LHCN-M2 (cell line): ENCODE measurements around the gene SLC30A1. TPM values are rescaled to one million over a fixed set of nuclear protein-coding genes. Genes with fewer than 3 reads are reported as not detected.
"Not testable (repeated sequence)": the region's sequence is repeated elsewhere in the genome, so short reads cannot be mapped to it uniquely, and the experiment has no call there.

Experiments
- DNase-seq: peaks from one replicate; pipeline ENCODE4 v3.0.0-alpha.2; 2012; ENCODE audit warnings: low read depth
- polyA plus RNA-seq: library from polyadenylated mRNA; unstranded; fragments of >200 nt; gene quantifications from one replicate; pipeline ENCODE4 v1.2.1, GENCODE V29; 2012; ENCODE audit warnings: missing spikeins
- total RNA-seq: library from RNA; depleted of rRNA; stranded (reverse); fragments of >200 nt; gene quantifications from 2 replicates; pipeline ENCODE4 v1.2.3, GENCODE V29; 2014; rRNA removed

The SLC30A1 gene
- total RNA-seq: 15.5 and 17.0 TPM in 2 replicates
- 5.5 TPM for polyA plus RNA-seq

DNA sequence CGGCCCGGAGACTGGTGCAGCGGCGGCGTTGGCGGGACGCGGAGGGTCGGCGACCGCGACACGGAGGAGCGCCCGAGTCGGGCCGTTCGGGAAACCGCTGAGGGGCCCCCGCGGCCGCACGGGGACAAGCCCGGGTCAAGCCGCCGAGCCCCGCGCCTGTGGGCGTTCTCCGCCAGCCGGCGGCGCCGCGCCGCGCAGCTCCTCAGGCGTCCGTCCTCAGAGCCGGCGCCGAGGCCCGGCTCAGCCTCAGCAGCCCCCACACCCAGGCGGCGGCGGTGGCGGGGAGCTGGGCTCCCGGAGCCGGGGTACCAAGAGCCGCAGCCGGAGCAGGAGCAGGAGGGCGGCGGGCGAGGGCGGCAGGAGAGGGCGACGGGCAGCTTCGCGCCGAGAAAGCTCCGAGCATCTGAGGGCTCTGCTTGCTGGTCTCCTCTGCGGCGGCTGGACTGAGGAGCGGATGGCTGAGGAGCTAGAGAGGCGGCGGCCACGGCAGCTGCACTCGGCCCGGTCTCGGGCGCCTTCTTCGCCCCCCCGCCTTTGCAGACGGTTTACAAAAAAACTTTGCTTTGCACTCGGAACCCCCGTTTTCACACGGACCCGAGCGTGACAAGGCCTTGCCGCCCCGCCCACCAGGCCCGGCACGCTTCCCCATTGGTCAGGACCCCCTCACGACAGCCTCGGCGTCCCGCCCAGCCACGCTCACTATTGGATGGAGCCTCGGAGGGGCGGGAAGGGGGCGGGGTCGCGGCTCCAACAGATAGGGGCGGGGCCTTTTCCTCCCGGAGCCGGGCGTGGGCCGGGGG lies at the start of gene SLC30A1:
SLC30A1 (minus strand) TSS at position 522 of the 800 bp plus-strand sequence. CDS start 549 bp downstream, outside the sequence.
- DNase-seq: peak; percentile 98

GRCh38 chr1:211628417-211628816 lies 49.5 kb upstream of the SLC30A1 start:
- no peak for DNase-seq

GRCh38 chr1:211627259-211627658 lies 48.3 kb upstream of the SLC30A1 start:
- no peak for DNase-seq

DNA sequence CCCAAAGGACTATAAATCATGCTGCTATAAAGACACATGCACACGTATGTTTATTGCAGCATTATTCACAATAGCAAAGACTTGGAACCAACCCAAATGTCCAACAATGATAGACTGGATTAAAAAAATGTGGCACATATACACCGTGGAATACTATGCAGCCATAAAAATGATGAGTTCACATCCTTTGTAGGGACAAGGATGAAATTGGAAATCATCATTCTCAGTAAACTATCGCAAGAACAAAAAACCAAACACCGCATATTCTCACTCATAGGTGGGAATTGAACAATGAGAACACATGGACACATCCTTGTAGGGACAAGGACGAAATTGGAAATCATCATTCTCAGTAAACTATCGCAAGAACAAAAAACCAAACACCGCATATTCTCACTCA lies 46.9 kb upstream of the SLC30A1 start:
- DNase-seq: not testable (repeated sequence)

DNA sequence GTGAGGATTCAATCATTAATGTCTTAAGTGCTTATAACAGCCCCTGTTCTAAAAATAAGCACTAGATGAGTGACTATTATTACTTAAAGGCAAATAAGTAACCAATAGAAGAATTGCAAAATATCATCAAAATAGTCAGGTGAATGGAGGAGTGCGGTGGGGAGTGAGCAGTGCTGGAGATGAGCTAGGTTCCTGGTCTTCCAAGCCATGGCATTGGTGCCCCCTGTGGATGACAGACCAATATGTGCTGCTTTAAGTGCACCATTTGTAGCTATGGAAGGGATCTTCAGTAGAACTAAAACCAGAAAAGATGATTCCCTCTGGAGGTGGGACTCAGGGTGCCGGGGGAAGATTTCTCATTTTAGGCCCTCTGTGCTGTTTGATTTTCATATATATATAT lies 46.1 kb upstream of the SLC30A1 start:
- DNase-seq: peak; percentile 48

GRCh38 chr1:211623515-211623914 lies 44.6 kb upstream of the SLC30A1 start:
- DNase-seq: no peak

GRCh38 chr1:211621447-211622198 lies 42.7 kb upstream of the SLC30A1 start:
- DNase-seq: no peak

- no peak for DNase-seq
Measured at GRCh38 chr1:211620097-211620496, 41.1 kb upstream of the SLC30A1 start.

GRCh38 chr1:211619033-211619996 lies 40.4 kb upstream of the SLC30A1 start:
- DNase-seq: no peak

GRCh38 chr1:211616965-211617297 lies 38.0 kb upstream of the SLC30A1 start:
- no peak for DNase-seq

GRCh38 chr1:211616231-211616964 lies 37.4 kb upstream of the SLC30A1 start:
- no peak for DNase-seq

DNA sequence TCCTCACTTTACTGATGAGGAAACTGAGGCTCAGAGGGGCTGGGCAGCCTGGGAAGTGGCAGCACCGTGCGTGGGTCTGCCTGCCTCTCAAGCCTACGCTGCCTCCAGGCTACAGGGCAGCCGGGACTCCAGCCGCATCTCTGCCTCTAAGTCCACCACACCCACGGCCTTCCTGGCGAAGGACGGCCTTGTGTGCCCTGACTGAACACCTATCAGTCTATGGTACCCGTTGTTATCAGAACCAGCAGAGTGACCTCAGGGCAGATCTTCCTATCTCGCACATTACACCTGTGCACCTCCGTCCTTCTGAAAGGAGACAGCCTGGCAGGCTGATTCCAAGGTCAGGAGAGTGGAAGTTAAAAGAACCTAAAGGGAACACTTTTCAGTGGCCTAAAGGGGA lies 35.7 kb upstream of the SLC30A1 start:
- no peak for DNase-seq

- DNase-seq: no peak
Measured at GRCh38 chr1:211613951-211614350, 35.0 kb upstream of the SLC30A1 start.

DNA sequence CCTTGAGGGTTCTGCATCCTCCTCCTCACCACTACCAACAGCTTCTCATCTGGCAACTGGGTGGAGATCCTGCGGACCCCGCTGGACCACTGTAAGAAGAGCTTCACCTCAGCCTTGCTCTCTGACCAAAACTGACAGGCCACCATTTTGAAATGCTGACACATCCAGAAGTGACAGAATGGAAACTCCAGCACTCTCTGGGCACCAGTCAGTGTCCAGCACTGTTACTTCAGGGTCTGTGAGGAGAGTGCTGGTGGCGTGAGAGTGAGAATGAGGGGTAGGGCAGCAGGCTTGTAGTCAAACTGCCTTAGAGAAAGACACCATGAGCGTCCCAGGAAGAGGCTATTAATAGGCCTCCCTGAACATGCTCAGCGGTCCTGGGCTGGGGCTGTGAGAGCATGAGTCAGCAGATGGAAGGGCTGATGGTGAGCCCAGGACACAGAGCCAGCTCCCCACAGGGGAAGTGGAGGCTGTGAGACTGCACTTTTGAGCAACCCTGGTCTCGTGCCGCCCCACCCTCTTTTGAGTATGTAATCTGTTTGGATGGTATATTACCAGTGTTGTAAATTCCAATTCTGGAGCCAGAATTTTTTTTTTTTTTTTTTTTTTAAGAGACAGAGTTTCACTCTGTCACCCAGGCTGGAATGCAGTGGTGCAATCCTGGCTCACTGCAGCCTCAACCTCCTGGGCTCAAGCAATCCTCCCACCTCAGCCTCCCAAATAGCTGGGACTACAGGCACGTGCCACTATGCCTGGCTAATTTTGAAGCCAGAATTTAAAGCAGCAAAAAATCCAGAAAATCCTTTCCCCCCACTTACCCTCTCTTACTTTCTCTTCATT lies 34.4 kb upstream of the SLC30A1 start:
- peak; percentile 88 for DNase-seq

GRCh38 chr1:211612786-211613107 lies 33.8 kb upstream of the SLC30A1 start:
- no peak for DNase-seq

GRCh38 chr1:211611818-211612217 lies 32.9 kb upstream of the SLC30A1 start:
- no peak for DNase-seq

GRCh38 chr1:211610779-211611556 lies 32.0 kb upstream of the SLC30A1 start:
- DNase-seq: no peak

DNA sequence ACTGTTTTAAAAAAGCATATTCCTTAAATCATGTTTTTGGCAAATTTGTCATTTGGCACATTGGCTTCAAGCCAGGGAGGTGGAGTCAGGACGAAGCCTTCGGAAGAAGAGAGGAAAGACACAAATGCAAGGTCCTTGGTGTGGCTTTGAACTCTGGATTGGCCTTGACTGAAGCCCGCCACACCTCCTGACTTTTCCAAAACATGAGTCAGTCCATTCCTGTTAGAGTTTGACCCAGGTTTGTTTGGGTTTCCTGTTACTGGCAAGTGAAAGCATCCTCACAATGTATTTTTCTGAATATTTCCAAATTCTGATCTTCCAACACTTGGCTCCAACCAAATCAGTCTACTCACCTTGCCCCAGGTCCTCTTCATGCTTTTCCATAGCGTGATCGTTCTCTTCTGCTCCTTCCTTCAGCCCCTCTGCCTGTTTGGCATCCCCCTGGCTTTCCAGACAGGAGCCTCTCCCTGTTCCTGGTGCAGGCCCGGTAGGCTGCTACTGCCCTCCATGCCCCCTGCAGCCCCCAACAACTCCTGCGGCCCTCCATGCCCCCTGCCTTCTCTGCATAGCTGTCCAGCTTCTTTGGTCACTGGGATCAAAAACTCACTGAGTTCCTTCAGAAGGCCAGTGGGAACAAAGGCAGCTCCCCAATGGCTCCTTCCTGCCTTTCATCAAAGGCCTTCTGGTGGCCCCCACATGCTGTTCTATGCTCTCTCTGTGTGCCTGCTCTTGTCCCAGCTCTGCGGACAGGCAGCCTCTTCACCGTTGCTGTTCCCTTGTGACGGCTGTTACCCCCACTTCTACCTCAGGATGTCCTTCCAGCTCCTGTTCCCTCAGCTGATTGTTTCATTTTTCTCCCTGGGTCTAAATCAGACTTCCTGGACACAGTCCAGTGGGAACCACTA lies 30.4 kb upstream of the SLC30A1 start:
- DNase-seq: no peak
